HL-60 (cell line): ENCODE data around the gene TNFSF11.

Experiments used
- DNase-seq, 2 experiments: peaks; one replicate each; pipeline ENCODE4 v3.0.0-alpha.2; 2010 to 2020; ENCODE audit warnings: low read depth in 1 of 2, low spot score in 1 of 2
- H3K27ac ChIP-seq: fragments of 250-450 bp; sonication (Bioruptor Pico); replicated peaks from 2 replicates; pipeline ENCODE4 v1.5.1; 2020; ENCODE audit warnings: mild to moderate bottlenecking, moderate library complexity
- H3K27me3 ChIP-seq: fragments of 250-450 bp; sonication (Bioruptor Pico); 2 replicates; pipeline ENCODE4 v1.5.1; 2021; ENCODE audit warnings: mild to moderate bottlenecking, moderate library complexity; ENCODE audit not compliant: insufficient read depth, poor library complexity, severe bottlenecking
- H3K4me3 ChIP-seq: replicated peaks from 2 replicates; pipeline ENCODE4 v1.5.1; 2011; ENCODE audit warnings: mild to moderate bottlenecking, control low read depth, low read length; ENCODE audit not compliant: insufficient read depth
- GABPA ChIP-seq: IDR thresholded peaks from 2 replicates; pipeline ENCODE4 v1.6.1; 2012; ENCODE audit warnings: low read depth
- POLR2AphosphoS5 ChIP-seq: IDR thresholded peaks from 2 replicates; pipeline ENCODE4 v1.6.1; 2012; ENCODE audit warnings: low read depth
- SPI1 ChIP-seq: IDR thresholded peaks from 2 replicates; pipeline ENCODE4 v1.6.1; 2012; ENCODE audit warnings: low read depth, mild to moderate bottlenecking, borderline replicate concordance
- TF ChIP-seq, protein P1 (sequence below): IDR thresholded peaks from 2 replicates; pipeline ENCODE4 v1.6.1; 2012; ENCODE audit warnings: low read depth; ENCODE audit not compliant: insufficient replicate concordance
- TF ChIP-seq, protein P2 (sequence below): IDR thresholded peaks from one replicate; pipeline ENCODE4 v1.5.1; 2011; ENCODE audit warnings: low read length, control low read depth, inconsistent platforms; ENCODE audit not compliant: insufficient read depth

The TNFSF11 gene

DNA sequence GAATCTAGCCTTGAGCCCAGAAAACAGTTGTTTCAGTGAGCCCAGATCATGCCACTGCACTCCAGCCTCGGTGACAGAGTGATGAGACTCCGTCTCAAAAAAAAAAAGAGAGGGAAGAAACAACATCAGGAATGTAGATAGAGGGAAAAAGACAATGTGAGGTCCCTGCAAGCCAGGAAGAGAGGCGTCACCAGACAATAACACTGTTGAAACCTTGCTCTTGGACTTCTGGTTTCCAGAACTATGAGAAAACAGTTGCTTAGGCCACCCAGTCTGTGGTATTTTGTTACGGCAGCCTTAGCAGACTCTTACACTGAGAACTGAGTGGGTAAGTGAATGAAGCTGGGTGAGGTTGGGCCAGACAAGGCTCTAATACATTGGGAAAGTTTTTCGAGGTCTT is 64.1 kb downstream of the TNFSF11 start:
- no peaks in the 10 kb centered on the region for H3K27me3 ChIP-seq
- no peak overlapping the region for H3K4me3 ChIP-seq
- no peak for TF ChIP-seq SPI1
- no peak for TF ChIP-seq GABPA
- TF ChIP-seq POLR2AphosphoS5 = no peak
- TF ChIP-seq, protein P1, sequence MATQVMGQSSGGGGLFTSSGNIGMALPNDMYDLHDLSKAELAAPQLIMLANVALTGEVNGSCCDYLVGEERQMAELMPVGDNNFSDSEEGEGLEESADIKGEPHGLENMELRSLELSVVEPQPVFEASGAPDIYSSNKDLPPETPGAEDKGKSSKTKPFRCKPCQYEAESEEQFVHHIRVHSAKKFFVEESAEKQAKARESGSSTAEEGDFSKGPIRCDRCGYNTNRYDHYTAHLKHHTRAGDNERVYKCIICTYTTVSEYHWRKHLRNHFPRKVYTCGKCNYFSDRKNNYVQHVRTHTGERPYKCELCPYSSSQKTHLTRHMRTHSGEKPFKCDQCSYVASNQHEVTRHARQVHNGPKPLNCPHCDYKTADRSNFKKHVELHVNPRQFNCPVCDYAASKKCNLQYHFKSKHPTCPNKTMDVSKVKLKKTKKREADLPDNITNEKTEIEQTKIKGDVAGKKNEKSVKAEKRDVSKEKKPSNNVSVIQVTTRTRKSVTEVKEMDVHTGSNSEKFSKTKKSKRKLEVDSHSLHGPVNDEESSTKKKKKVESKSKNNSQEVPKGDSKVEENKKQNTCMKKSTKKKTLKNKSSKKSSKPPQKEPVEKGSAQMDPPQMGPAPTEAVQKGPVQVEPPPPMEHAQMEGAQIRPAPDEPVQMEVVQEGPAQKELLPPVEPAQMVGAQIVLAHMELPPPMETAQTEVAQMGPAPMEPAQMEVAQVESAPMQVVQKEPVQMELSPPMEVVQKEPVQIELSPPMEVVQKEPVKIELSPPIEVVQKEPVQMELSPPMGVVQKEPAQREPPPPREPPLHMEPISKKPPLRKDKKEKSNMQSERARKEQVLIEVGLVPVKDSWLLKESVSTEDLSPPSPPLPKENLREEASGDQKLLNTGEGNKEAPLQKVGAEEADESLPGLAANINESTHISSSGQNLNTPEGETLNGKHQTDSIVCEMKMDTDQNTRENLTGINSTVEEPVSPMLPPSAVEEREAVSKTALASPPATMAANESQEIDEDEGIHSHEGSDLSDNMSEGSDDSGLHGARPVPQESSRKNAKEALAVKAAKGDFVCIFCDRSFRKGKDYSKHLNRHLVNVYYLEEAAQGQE = no peak
- TF ChIP-seq, protein P2, sequence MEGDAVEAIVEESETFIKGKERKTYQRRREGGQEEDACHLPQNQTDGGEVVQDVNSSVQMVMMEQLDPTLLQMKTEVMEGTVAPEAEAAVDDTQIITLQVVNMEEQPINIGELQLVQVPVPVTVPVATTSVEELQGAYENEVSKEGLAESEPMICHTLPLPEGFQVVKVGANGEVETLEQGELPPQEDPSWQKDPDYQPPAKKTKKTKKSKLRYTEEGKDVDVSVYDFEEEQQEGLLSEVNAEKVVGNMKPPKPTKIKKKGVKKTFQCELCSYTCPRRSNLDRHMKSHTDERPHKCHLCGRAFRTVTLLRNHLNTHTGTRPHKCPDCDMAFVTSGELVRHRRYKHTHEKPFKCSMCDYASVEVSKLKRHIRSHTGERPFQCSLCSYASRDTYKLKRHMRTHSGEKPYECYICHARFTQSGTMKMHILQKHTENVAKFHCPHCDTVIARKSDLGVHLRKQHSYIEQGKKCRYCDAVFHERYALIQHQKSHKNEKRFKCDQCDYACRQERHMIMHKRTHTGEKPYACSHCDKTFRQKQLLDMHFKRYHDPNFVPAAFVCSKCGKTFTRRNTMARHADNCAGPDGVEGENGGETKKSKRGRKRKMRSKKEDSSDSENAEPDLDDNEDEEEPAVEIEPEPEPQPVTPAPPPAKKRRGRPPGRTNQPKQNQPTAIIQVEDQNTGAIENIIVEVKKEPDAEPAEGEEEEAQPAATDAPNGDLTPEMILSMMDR = no peak
- DNase-seq = no peak
- H3K27ac ChIP-seq = no peak overlapping the region

DNA sequence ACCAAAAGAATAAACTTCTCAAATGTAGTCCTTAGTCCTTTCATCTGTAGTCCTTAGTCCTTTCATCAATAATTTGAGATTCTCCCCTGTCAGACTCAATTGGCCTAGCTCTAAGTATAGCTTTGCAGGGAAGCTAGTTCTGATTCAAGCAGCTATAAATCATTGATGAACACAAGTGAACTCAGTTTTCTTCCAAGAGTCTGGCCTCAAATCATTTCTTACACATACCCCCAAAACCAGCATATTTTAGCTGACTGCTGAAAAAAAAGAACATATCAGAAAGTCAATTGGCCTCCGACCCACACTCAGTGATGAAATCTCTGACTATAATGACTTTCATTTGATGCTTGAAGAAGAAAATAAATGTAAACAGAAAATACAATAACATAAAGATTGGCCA is 64.9 kb downstream of the TNFSF11 start:
- Histone ChIP-seq H3K27me3 (no peaks in the 10 kb centered on the region), H3K4me3 (no peak overlapping the region), H3K27ac (no peak overlapping the region)
- no peak for TF ChIP-seq GABPA
- TF ChIP-seq SPI1 = no peak
- TF ChIP-seq, protein P1 = no peak
- TF ChIP-seq POLR2AphosphoS5 = no peak
- TF ChIP-seq, protein P2 = no peak
- DNase-seq = no peak

DNA sequence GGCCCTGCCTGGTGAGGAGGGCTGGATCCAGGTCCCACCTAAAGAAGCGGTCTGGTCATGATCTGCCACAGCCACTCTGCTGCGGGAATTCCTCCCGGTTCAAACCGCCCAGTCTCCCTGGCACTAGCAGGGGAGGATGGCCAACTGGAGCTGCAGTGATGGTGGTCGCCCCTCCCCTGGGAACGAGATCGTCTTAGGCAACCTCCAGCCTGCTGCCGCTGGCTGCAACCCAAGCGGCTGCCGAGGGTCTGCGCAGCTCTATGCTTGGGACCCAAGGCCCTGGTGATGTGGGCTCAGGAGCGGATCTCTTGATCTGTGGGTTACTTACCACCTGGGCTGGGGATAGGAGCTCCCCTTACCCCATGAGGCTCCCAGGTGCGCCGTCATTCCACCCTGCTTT is 69.1 kb downstream of the TNFSF11 start:
- H3K27me3 ChIP-seq = peaks cover 2% of the 10 kb centered on the region
- H3K4me3 ChIP-seq = no peak overlapping the region
- TF ChIP-seq, protein P2 = no peak
- TF ChIP-seq, protein P1 = no peak
- TF ChIP-seq POLR2AphosphoS5 (no peak), SPI1 (no peak), GABPA (no peak)
- DNase-seq = no peak
- no peak overlapping the region for H3K27ac ChIP-seq
